ENCODE results near the gene CCDC136.

GRCh38 chr7:128827971-128828711 lies 36.4 kb downstream of the CCDC136 start:
- no peak for TF ChIP-seq CTCF (conservative IDR thresholded peaks at IDR 0.05 in 1 of 2, IDR thresholded peaks at IDR 0.05 in 1 of 2; ENCODE audit: extremely low read depth in 1 of 2, insufficient read depth in 1 of 2, low read depth in 1 of 2, low read length in 2 of 2)
- no peak for TF ChIP-seq EZH2 (IDR thresholded peaks at IDR 0.05; ENCODE audit: borderline replicate concordance, low read length)

All from mammary epithelial cell (primary cell).